ENCODE results near the gene COL25A1. TPM values are rescaled to one million over a fixed set of nuclear protein-coding genes. Genes with fewer than 3 reads are reported as not detected.
"Not testable (repeated sequence)": the region's sequence is repeated elsewhere in the genome, so short reads cannot be mapped to it uniquely, and the experiment has no call there.

The COL25A1 gene
- total and polyA plus RNA-seq, 11 donors: 0.19 to 1.8 (median 0.50) TPM

- ATAC-seq (no peak), DNase-seq (no peak)
- Histone ChIP-seq H3K27me3 (no peaks in the 10 kb centered on the region), H3K4me3 (no peak overlapping the region), H3K4me1 (peaks cover 0 to 4% (median 0%) of the 10 kb centered on the region in 12 donors), H3K36me3 (no peaks in the 10 kb centered on the region), H3K27ac (no peak overlapping the region), H3K9me3 (no peaks in the 10 kb centered on the region)
- WGBS, 4 donors: 84 to 86% (median 85%) methylated on average over 5 of the region's 5 CpGs
- intact Hi-C loops (cut with DNase I): no loop called here
- no peak for TF ChIP-seq POLR2A (IDR thresholded peaks at IDR 0.05)
- no peak for TF ChIP-seq CTCF (IDR thresholded peaks at IDR 0.05)
Measured at GRCh38 chr4:108940149-108940548, 362.3 kb downstream of the COL25A1 start.

- Histone ChIP-seq H3K9me3 (no peaks in the 10 kb centered on the region), H3K27ac (no peak overlapping the region), H3K36me3 (no peaks in the 10 kb centered on the region), H3K4me3 (no peak overlapping the region), H3K4me1 (no peaks in the 10 kb centered on the region), H3K27me3 (no peaks in the 10 kb centered on the region)
- ATAC-seq: no peak
- no peak for DNase-seq
- no peak for TF ChIP-seq CTCF (IDR thresholded peaks at IDR 0.05)
- no peak for TF ChIP-seq POLR2A (IDR thresholded peaks at IDR 0.05)
- 72 to 82% (median 76%) methylated on average over 5 of the region's 5 CpGs for WGBS, 4 donors
- intact Hi-C loops (cut with DNase I): no loop called here
Measured at GRCh38 chr4:108937066-108937465, 365.4 kb downstream of the COL25A1 start.

- H3K9me3 ChIP-seq; H3K27me3 ChIP-seq; H3K27ac ChIP-seq; DNase-seq; ATAC-seq; H3K4me3 ChIP-seq; H3K4me1 ChIP-seq; H3K36me3 ChIP-seq; intact Hi-C loops (cut with DNase I): not testable (repeated sequence)
- 94 to 98% (median 97%) methylated on average over 5 of the region's 5 CpGs for WGBS, 4 donors
Measured at GRCh38 chr4:108933925-108934324, 368.5 kb downstream of the COL25A1 start.

GRCh38 chr4:108933046-108933445, 369.4 kb downstream of the COL25A1 start:
- no peaks in the 10 kb centered on the region for H3K4me1 ChIP-seq
- H3K36me3 ChIP-seq: no peaks in the 10 kb centered on the region
- ATAC-seq (no peak), DNase-seq (no peak)
- WGBS, 4 donors: 94 to 96% (median 95%) methylated on average over 3 of the region's 3 CpGs
- no peaks in the 10 kb centered on the region for H3K9me3 ChIP-seq
- H3K4me3 ChIP-seq: no peak overlapping the region
- intact Hi-C loops (cut with DNase I): no loop called here
- no peak overlapping the region for H3K27ac ChIP-seq
- no peaks in the 10 kb centered on the region for H3K27me3 ChIP-seq
- TF ChIP-seq CTCF (IDR thresholded peaks at IDR 0.05) (no peak), POLR2A (IDR thresholded peaks at IDR 0.05) (no peak)

- Histone ChIP-seq H3K27ac (no peak overlapping the region), H3K27me3 (no peaks in the 10 kb centered on the region), H3K9me3 (no peaks in the 10 kb centered on the region), H3K4me3 (no peak overlapping the region), H3K36me3 (no peaks in the 10 kb centered on the region), H3K4me1 (no peaks in the 10 kb centered on the region)
- intact Hi-C loops (cut with DNase I): no loop called here
- TF ChIP-seq POLR2A (IDR thresholded peaks at IDR 0.05) (no peak), CTCF (IDR thresholded peaks at IDR 0.05) (no peak)
- 93 to 98% (median 96%) methylated on average over 1 of the region's 1 CpG for WGBS, 4 donors
- ATAC-seq: no peak
- no peak for DNase-seq
Measured at GRCh38 chr4:108931926-108932325, 370.5 kb downstream of the COL25A1 start.

All from heart left ventricle (tissue), 16 donors.